HPDE6-E6E7 (cell line): ENCODE results near the gene IGSF22.

Source experiments
- DNase-seq: peaks from one replicate; pipeline ENCODE4 v3.0.0; 2011; ENCODE audit warnings: missing footprints; ENCODE audit errors: extremely low spot score

Gene IGSF22

DNA sequence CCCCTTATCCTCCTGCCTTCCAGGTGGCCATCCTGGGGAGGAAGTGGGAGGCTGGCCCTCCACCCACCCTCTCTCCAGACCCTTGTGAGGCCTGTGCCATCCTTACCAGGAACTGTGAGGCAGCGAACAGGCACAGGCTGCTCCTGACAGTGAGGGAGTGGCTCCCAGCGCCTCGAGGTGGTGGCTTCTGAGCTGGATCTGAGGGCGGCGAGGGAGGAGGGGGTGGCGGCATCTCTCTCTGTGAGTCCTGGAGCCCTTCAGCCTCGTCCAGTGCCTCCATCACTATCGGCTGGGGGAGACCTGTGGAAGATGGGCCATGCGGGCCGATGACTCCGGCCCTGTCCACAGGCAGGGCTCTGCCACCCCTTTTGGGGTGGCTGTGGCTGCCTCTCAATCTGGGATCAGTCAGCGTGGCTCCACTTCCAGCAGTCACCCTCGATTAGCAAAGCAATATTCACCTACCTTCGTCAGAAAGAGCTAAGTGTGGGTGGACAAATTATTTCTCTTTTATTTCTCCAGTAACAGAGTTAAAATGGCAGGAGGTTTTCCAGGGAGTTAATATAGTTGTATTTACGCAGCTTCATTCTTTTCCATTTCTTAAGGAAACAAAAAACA, 18.0 kb upstream of the IGSF22 start:
- no peak for DNase-seq

DNA sequence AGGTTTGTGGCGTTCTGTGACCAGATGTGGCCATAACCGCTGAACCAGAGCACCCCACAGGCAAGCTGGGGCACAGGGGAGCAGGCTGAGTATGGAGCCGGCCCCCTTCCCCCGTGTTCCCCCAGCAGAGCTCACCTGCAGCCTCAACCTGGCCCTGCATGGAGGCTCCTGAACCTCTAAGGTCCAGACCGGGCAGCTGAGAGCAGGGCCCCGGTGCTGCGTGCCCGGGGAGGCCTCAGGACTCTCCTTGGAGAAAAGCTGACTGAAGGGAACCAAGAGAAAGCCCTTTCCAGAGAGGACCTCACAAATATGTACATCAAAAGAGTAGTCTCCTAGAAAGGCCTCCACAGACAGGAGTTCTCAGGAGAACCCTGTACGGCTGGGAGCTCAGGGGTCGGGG, 17.4 kb upstream of the IGSF22 start:
- DNase-seq, result no peak

DNA sequence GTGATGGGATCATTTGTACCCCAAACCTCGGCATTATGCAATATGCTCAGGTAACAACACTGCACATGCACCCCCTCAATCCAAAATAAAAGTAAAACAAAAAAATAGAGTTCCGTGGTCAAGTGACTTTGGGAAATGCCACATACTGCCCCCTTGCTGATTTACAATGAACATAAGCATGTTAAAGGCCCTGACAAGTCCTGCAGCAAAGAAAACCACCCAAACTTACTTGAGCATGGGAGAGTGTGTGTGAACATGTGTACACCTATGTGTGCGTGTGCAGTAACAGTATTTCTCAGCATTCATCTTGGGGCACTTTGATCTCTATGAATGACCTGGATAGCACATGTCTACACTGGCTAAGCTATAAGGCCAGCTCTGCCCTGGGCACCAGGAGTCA, 15.8 kb upstream of the IGSF22 start:
- no peak for DNase-seq

DNA sequence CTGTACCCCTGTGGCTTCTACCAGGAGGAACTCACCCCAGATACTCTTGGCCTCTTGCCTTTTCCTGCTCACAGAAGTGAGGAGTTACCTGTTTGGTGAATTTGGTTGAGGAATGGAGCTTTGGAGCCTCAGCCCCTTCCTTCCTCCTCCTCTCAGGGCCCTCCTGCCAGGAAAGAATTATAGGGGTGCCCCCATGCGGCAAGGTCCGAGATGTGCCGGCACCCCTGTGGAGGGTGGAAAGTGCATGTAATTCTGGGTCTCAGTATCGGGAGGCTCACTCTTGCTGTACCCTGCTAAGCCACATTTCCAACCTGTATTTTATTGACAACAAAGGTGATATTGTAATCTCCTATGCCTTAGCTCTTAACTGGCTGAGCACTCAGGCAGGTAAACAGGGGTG, 13.7 kb upstream of the IGSF22 start:
- DNase-seq, result no peak

DNA sequence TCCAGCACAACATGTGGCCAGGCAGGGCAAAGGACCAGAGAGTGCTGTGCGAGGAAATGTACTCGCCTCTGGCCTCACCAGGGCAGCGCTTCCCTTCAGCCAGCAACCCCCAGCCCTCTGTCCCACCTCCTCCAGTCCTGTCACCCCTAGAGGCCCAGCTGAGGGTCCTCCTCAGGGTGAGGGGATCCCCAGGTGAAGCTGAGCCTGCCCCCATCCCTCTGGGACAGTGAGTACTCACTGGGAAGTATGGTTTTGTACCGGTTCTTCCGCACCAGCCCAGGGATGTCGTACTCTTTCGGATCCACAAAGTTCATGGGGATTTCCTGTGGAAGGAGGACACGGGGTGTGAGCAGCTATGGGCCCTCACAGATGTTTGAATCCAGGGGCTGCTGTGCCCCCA, 11.7 kb upstream of the IGSF22 start:
- no peak for DNase-seq

DNA sequence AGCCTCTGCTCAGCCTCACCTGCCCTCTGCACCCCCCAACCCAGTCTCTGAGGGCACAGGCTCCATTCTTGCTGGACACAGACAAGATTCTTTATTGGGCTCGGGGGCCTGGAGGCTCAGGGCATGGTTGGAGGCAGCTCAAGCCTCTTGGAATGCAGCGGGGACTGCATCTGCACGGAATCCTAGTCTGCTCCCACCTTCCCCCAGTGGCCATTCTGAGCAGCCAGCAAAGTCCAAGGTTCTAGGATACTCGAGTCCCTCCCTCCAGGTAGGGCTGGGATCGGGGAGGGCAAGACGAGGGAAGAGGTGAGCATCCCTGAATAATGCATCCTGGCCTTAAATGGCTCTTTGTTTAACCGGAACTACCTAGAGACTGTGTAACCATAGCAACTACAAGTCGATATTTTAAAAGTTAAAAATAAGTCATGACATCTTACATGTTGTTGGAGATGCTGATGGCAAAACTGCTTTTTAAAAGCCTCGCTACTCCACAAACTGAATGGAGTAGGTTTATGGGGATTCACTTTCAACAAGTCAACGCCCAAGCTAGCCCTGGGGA, 10.7 kb upstream of the IGSF22 start:
- DNase-seq, result no peak

DNA sequence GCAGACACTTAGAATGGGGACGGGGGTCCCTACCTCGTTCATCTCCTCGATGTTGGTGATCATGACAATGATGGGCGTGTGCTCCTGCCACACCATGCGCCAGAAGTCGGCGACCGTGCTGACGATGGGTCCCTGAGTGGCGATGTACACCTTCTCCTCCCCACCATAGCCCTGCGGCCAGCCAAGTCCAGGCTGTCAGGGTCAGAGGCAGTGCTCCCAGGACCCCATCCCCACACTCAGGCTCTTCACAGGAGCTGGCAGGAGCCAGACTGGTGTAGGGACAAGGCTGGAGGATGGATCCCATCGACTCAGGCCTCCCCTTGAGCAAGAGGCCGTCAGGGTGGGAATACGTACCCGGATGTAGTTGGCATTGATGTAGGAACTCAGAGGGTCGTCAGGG, 7.2 kb upstream of the IGSF22 start:
- no peak for DNase-seq

DNA sequence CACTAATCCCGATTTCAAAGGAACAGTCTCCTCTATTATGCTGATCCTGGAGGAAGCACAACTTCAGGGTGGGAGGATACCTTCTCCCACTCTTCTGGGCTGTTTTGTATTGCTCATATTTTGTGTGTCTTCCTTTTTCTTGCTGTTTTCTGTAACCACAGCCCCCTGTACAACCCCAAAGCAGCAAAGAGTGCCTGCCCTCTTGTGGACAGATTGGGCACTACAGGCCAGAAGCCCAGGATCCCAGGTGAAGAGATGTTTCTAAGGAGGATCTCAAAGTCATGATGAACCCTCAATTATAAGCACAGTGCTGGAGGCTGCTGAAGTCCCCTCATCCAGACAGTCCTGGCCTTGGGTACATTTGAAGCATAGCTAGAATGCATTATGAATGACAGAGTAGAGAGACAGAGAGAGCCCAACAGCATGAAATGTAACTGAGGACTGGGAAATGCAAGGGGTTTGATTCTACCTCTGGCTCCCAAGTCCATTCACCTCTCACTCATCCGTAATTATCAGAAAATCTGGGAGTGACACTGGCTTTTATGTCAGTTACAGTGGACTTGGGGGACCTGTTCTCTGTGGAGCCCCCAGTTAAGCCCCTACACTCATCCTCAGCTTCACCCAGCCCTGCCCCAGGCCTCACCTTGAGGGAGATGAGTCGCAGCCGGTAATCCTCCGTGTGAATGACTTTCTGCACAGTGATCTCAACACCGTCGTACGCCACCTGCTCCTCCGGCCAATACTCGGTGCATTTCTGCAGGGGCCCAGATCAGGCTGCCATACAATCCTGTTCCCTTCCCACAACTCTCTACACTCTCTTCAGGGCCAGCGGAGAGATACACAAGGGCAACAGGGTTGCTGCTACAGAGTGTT, 6.2 kb upstream of the IGSF22 start:
- DNase-seq, result peak; percentile 47

DNA sequence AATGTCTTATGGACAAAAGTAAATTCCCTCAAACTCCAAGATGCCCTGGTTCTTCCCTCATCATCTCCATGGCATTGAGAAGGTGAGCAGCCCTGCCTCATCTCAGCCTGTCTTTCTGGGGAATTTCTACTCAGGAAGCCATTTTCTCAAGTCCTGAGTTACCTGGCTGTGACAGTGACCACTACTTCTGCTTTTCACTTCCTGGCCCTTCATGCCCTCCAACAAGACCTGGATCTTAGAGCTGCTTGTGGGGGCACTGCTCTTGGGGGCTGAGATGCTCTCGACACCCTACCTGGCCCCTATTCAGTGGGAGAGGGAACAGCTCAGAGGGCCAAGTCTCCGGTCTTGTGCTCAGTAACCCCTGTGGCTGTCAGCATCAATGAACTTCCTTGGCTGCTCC, 5.5 kb upstream of the IGSF22 start:
- no peak for DNase-seq

DNA sequence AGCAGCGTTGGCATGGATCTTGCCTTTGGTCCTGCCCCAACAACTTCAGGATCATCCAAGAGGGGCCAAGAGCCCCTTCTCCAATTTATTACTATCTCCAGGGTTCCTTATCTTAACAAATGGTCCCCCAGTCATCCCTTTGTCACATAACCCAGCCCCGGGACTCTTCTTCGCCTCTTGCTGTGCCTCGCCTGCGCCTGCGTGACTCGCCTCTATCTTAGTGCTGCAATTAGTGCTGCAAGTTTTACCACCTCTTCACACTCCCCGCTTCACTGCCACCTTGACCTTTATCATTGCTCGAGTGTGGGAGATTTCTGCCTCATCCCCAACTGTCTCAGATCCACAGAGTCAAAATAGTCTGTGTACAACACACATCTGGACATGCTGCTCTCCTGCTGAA, 4.0 kb upstream of the IGSF22 start:
- DNase-seq, result no peak

DNA sequence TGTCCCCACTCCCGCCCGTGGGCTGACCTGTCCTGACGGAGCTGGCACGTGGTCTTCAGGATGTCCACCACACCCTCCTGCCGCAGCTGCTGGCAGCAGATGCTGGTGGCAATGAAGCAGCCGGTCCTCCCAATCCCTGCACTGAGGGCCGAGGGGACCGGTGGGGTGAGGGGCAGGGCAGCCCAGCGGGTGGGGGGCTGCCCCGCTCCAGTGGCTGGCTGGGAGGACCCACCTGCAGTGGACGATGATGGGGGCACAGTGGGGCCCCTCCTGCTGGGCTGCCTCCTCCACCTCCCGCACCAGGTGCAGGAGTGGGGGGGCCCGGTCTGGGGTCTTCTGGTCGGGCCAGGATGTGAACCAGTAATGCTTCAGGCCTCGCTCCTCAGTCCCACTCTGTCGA, 3.4 kb upstream of the IGSF22 start:
- no peak for DNase-seq

DNA sequence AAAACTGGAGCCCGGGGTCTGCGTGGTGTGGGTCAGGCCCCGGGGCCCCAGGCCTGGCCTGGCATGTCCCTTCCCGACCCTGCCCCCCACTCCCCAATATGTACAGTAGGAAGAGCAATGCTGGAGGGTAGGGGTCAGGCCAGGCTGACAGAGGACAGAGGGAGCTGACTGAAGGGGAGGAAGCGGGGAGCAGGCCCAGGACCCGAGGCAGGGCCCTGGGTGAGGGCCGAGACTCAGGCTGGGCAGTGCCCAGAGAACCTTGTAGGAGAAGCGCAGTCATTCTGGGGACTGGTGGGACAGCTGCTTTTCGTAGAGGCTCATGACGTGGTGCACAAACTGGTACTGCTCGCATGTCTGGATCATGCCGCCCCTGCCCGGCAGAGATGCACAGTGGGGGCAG, 2.7 kb upstream of the IGSF22 start:
- no peak for DNase-seq

DNA sequence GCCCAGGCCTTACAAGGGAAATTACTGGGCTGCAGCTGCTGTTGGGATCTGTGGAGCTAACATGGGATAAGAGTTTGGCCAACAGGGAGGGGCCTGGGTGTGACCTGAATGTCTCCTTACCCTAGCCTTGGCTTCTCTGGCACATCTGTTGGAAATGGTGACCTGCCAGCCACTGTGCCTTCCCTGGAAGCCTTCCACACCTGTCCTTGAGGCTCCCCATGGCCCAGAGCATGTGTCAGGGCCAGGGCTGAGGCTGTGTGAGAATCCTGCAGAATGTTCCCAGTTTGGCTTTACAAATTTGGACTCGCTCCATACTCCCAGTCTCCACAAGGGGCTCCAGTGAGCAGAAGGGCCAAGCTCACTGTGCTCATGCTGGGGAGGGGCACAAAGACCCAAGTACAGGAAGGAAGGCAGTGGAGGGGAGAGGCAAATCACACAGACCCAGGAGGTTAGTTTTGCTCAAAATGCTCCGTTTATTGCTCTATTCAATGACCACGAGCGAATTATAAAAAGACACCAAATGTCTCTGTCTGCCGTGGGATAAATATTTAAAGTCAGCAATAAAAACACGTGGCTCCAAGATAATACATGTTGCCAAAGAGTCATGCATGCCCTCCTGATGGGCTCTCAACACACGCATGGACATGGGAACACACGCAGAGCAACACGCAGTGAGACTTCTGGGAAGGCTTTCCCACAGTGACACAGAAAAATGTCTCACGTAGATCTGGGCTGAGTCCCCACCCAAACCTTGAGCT, 1.7 kb upstream of the IGSF22 start:
- DNase-seq, result peak; percentile 40

DNA sequence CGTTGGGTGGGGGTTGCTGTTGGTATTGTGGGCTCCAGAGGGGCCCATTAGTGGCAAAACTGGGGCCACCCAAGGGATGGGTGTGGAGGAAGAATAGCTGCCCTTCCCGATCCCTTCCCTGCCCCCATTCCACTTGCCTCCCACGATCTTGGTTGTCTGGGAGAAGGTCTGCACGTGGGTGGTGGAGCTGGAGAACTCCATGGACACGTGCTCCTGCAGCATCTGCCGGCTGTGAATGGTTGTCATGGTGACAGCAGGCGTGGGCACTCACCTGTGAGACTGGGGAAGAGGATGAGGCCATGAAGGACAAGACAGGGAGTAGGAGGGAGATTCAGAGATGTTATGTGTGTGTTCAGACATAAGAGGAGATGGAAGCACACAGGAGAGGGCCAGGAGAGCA, 2.0 kb downstream of the IGSF22 start:
- no peak for DNase-seq

DNA sequence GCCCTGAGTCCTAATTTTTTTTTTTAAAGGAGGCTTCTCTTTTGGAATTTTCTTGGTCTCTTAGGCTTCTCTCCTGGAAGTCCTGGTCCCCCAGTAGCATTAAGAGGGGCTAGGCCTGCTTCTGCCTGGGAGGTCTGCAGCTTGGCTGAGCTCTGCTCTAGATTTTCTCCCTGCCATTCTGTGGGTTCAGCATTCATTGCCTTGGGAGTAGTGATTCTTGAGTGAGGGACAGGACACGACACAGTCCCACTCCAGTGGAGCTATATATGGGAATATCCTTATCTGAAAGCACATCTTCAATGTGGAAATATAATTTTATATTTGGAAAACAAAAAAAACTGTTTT, 3.7 kb downstream of the IGSF22 start:
- DNase-seq, result no peak

DNA sequence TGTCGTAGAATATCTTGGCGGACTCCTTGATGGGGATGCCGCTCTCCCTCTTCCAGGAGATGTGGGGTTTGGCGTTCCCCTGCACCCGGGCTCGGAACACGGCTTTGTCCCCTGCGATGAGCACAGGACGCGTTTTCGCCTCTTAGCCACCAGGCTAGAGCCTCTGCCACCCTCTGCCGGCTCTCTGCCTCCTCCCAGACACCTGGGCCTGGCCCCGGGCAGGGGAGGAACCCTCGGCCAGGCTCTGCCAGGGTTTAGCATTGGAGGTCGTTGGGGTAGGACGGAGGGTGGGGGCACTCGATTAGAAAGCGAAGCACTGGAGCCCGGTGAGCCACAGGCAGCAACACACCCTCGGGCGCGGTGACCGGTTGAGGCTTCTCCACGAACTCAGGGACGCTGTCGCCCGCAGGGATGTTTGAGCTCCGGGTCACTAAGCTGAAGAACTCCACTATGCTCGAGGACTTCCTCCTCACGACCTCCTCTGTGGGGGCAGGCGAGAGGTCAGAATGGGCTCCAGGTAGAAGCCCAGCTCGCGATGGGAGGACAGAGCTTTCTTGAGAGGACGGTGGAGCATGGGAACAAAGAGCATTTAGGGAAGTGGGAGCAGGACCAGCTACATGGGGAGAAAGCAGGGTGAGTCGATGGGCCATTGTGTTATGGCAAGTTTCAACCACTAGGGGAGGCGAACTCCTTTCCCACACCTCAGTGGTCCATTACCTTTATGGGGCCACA, 4.3 kb downstream of the IGSF22 start:
- DNase-seq, result no peak

DNA sequence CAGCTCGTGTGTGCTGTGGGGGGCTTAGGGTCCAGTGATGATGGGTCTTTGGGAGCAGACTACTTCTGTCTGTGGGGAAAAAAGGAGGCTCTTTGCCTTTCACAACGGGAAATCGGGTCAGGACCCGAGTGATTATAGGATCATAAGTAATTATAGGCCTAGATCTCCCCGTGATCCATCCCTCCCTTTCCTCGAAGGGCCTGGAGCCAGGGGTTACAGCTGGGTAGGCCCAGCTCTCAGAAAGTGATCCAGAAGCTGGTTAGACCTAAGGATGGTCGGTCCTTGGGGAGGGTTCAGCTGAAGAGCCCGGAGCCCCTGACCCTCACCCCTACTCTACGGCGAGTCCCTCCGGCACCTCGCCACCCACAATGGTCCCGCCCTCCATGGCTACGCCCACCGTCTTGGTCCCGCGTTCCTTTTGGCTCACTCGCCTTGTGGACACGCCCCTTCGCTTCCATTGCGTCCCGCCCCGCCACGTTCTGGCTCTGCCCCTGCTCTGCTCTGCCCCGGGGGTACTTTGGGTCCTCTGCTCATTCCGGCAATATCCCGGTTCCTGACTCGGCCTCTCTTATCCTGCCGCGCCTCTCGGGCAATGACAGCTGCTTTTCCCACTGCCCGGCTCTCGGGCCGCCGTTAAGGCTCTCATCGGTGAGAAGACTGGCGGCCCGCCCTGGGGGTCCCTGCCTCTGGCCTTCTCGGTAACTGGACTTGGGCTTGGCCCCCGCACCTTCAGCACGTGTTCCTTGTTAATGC, 5.0 kb downstream of the IGSF22 start:
- no peak for DNase-seq

DNA sequence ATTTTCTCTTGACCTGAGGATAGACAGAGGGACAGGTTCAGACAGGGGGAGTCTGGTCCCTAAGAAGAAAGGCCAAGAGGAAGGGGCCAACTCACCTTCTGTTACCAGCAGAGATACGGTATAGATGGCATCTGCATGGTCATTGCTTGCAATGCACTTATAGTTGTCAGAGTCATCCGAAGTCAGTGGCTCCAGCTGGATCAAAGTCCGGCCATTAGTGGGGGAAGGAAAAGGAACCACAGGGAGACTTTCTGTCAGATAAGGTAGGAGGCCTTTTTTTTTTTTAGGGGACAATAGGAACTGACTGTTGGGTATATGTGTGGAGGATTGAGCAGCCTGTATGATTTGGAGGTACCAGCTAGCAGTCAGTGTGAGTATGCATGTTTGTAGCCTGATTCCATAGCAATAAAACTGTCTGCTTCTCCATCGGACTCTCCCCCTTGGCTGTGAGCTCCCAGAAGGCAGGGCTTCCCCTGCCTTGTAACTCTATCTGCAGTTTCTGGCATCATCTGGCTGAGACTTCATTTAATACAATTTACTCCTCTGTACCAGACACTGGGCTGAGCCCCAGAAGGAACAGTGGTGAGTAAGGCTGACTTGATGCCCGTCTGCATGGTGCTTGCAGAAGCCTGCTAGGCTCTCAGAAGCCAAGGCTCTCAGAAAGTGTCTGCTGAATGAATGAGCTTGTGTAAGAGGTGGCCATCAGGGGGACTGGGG, 5.7 kb downstream of the IGSF22 start:
- DNase-seq, result no peak

DNA sequence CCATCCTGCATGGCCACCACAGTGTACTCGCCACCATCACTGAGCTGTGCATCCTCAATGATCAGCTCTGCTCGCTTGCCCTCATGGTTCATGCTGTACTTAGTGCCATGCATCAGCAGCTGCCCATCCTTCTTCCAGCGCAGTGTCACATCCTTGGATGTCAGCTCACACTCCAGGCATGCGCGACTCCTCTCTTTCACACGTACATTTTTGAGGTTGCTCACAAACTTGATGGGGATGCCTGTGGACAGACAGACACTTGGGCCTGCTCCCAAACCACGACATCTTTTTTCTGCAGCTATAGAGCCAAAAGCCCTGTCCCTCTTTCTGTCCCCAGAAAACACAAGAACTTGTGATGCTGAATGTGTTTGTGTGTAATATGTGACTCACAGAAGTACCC, 10.5 kb downstream of the IGSF22 start:
- no peak for DNase-seq

DNA sequence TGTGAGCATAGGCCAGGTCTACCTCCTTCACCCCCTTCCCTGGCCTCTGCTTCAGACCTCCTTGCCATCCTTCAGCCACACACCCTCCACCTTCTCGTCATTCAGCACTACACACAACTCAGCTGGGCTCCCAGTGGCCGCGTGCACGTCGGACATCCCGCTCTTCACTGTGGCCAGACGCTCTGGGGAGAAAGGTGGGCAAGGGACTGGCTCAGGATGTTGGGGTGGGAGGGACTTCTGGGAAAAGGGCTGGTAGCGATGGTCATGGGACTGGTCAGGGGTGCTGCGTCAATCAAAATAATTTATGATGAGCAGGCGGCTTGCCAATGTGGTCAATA, 11.6 kb downstream of the IGSF22 start:
- no peak for DNase-seq
